Activated CD8-positive, alpha-beta memory T cell treated with anti-CD3 and anti-CD28 coated beads, Interleukin-2, amount 50 U/mL, for 48 hours (primary cell): ENCODE results near the gene CDKN1B.
A peak's percentile ranks its signal among the peaks of the same experiment; 100 is the strongest.
"Not testable (repeated sequence)": the region's sequence is repeated elsewhere in the genome, so short reads cannot be mapped to it uniquely, and the experiment has no call there.

Source experiments
- DNase-seq: peaks from one replicate; pipeline ENCODE4 v3.0.0-alpha.2; 2020

CDKN1B gene

GRCh38 chr12:12725086-12725955, 8.2 kb downstream of the CDKN1B start:
- peak; percentile 92 for DNase-seq

GRCh38 chr12:12725956-12726554, 8.9 kb downstream of the CDKN1B start:
- no peak for DNase-seq

GRCh38 chr12:12726555-12727093, 9.5 kb downstream of the CDKN1B start:
- no peak for DNase-seq

- DNase-seq: no peak
Measured at GRCh38 chr12:12731178-12731577, 14.0 kb downstream of the CDKN1B start.

GRCh38 chr12:12731785-12732184, 14.6 kb downstream of the CDKN1B start:
- DNase-seq: no peak

GRCh38 chr12:12733118-12733517, 15.9 kb downstream of the CDKN1B start:
- no peak for DNase-seq

- no peak for DNase-seq
Measured at GRCh38 chr12:12734054-12734453, 16.9 kb downstream of the CDKN1B start.

GRCh38 chr12:12734561-12735071, 17.4 kb downstream of the CDKN1B start:
- no peak for DNase-seq

- no peak for DNase-seq
Measured at GRCh38 chr12:12735301-12735700, 18.1 kb downstream of the CDKN1B start.

GRCh38 chr12:12736759-12737676, 19.9 kb downstream of the CDKN1B start:
- no peak for DNase-seq

GRCh38 chr12:12738152-12738551, 21.0 kb downstream of the CDKN1B start:
- not testable (repeated sequence) for DNase-seq

- DNase-seq: no peak
Measured at GRCh38 chr12:12741660-12742059, 24.5 kb downstream of the CDKN1B start.

GRCh38 chr12:12744546-12745305, 27.6 kb downstream of the CDKN1B start:
- no peak for DNase-seq

GRCh38 chr12:12745576-12746211, 28.5 kb downstream of the CDKN1B start:
- no peak for DNase-seq

- no peak for DNase-seq
Measured at GRCh38 chr12:12747278-12747677, 30.1 kb downstream of the CDKN1B start.

- DNase-seq: no peak
Measured at GRCh38 chr12:12748044-12748443, 30.9 kb downstream of the CDKN1B start.

GRCh38 chr12:12749433-12749832, 32.3 kb downstream of the CDKN1B start:
- no peak for DNase-seq

- DNase-seq: no peak
Measured at GRCh38 chr12:12755923-12756322, 38.8 kb downstream of the CDKN1B start.

GRCh38 chr12:12757121-12757520, 40.0 kb downstream of the CDKN1B start:
- DNase-seq: no peak

- no peak for DNase-seq
Measured at GRCh38 chr12:12759234-12759915, 42.2 kb downstream of the CDKN1B start.

GRCh38 chr12:12764824-12765223, 47.7 kb downstream of the CDKN1B start:
- DNase-seq: no peak
